Measurements from ENCODE around the gene PRR14.
A peak's percentile ranks its signal among the peaks of the same experiment; 100 is the strongest.
"Not testable (repeated sequence)": the region's sequence is repeated elsewhere in the genome, so short reads cannot be mapped to it uniquely, and the experiment has no call there.

The PRR14 gene

DNA sequence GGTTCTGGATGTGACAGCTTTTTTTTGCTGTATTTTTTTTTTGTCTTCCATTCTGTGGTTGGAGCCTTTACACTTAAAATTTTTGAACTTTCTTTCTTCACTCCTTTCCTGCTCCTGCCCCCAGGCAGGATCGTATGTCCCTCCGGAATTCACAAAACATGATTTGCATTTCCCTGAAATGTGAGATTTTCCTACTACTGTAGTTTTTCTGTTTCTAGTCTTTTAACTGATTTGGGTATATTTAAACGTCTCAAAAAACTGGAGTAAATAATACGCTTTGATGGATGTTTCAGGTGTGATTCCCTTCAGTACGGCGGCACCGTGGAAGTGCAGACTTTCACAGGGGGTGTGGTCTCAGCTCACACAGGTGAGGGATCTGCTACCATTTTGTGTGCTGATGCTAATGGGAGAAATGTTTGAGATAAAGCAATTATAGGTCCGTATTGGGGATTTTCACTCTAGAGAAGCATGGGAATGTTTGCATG, 48.9 kb downstream of the PRR14 start:
- peak overlapping the region; percentile 98 for H3K4me2 ChIP-seq (ENCODE audit: low read depth, low read length, poor library complexity, severe bottlenecking)
- peaks cover 4% of the 10 kb centered on the region for H3K27me3 ChIP-seq (ENCODE audit: insufficient read depth, low read length, poor library complexity, severe bottlenecking)
- peaks cover 4% of the 10 kb centered on the region for H3F3A ChIP-seq (ENCODE audit: low read depth)
- H3K9ac ChIP-seq (ENCODE audit: low read depth, low read length, poor library complexity, severe bottlenecking) = peak overlapping the region; percentile 100
- H3K9me2 ChIP-seq (replicated peaks; ENCODE audit: low read depth, low read length) = no peaks in the 10 kb centered on the region
- peaks cover 28% of the 10 kb centered on the region for H3K4me1 ChIP-seq (ENCODE audit: insufficient read depth, low read length, poor library complexity, severe bottlenecking)
- H3K79me2 ChIP-seq (ENCODE audit: insufficient read depth, low read length) = peaks cover 49% of the 10 kb centered on the region
- H3K36me3 ChIP-seq (ENCODE audit: insufficient read depth, low read length) = peaks cover 35% of the 10 kb centered on the region
- no peaks in the 10 kb centered on the region for H3K9me3 ChIP-seq (ENCODE audit: insufficient read depth, low read depth, low read length)
- TF ChIP-seq EZH2phosphoT487 (IDR thresholded peaks at IDR 0.05; ENCODE audit: borderline replicate concordance) (no peak), CTCF (conservative IDR thresholded peaks at IDR 0.05; ENCODE audit: low read length) (no peak)
- H4K20me1 ChIP-seq (ENCODE audit: insufficient read depth, low read length, poor library complexity, severe bottlenecking) = peaks cover 28% of the 10 kb centered on the region
- H2AFZ ChIP-seq (ENCODE audit: low read length) = no peak overlapping the region
- H3K4me3 ChIP-seq (ENCODE audit: low read length, poor library complexity, severe bottlenecking) = peak overlapping the region; percentile 93

DNA sequence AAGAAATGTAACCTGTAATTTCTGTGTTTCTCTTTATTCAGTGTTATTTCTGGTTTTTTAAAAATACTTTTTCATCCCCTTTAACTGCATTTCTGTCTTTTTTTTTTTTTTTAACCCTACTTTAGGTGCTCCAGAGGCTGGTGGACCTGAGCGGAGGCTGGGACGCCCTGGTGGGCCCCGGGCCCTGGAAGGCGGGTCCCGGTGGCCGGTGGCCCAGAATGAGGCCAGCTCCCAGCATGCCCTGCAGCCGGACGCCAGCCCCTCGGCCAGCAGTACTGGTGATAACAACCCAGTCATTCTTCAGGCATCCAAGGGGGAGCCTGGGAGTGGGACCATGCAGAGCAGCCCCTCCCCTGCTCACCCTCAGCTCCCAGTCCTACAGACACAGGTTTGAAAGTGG, 49.7 kb downstream of the PRR14 start:
- peaks cover 28% of the 10 kb centered on the region for H4K20me1 ChIP-seq (ENCODE audit: insufficient read depth, low read length, poor library complexity, severe bottlenecking)
- peaks cover 4% of the 10 kb centered on the region for H3K27me3 ChIP-seq (ENCODE audit: insufficient read depth, low read length, poor library complexity, severe bottlenecking)
- H3K36me3 ChIP-seq (ENCODE audit: insufficient read depth, low read length) = peaks cover 40% of the 10 kb centered on the region
- H3F3A ChIP-seq (ENCODE audit: low read depth) = peaks cover 4% of the 10 kb centered on the region
- H2AFZ ChIP-seq (ENCODE audit: low read length) = no peak overlapping the region
- H3K4me3 ChIP-seq (ENCODE audit: low read length, poor library complexity, severe bottlenecking) = peak overlapping the region; percentile 93
- no peaks in the 10 kb centered on the region for H3K9me2 ChIP-seq (replicated peaks; ENCODE audit: low read depth, low read length)
- TF ChIP-seq EZH2phosphoT487 (IDR thresholded peaks at IDR 0.05; ENCODE audit: borderline replicate concordance) (no peak), CTCF (conservative IDR thresholded peaks at IDR 0.05; ENCODE audit: low read length) (no peak)
- H3K4me2 ChIP-seq (ENCODE audit: low read depth, low read length, poor library complexity, severe bottlenecking) = peak overlapping the region; percentile 98
- peaks cover 28% of the 10 kb centered on the region for H3K4me1 ChIP-seq (ENCODE audit: insufficient read depth, low read length, poor library complexity, severe bottlenecking)
- no peaks in the 10 kb centered on the region for H3K9me3 ChIP-seq (ENCODE audit: insufficient read depth, low read depth, low read length)
- peaks cover 50% of the 10 kb centered on the region for H3K79me2 ChIP-seq (ENCODE audit: insufficient read depth, low read length)
- H3K9ac ChIP-seq (ENCODE audit: low read depth, low read length, poor library complexity, severe bottlenecking) = peak overlapping the region; percentile 100

DNA sequence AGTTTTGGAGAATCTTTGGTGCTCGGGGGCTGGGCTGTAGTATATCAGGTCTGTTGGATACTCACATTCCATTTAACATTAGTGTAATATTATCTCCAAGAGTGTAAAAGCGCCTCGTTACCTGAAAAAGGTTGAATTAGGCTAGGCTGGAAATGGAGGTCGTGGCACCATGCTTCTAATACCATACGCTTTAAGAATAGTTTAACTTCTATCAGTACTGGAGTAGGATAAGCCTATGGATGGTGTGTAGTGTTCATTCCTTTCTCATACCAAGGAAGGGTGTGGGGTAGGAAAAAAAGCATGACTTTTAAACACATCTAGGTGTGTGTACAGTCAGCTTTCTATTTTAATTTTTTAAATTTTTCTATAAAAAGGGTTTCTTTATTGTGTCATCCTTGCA, 50.2 kb downstream of the PRR14 start:
- TF ChIP-seq CTCF (conservative IDR thresholded peaks at IDR 0.05; ENCODE audit: low read length) (no peak), EZH2phosphoT487 (IDR thresholded peaks at IDR 0.05; ENCODE audit: borderline replicate concordance) (no peak)
- peaks cover 4% of the 10 kb centered on the region for H3F3A ChIP-seq (ENCODE audit: low read depth)
- H3K36me3 ChIP-seq (ENCODE audit: insufficient read depth, low read length) = peaks cover 43% of the 10 kb centered on the region
- H3K4me1 ChIP-seq (ENCODE audit: insufficient read depth, low read length, poor library complexity, severe bottlenecking) = peaks cover 28% of the 10 kb centered on the region
- H3K4me2 ChIP-seq (ENCODE audit: low read depth, low read length, poor library complexity, severe bottlenecking) = peak overlapping the region; percentile 98
- H3K79me2 ChIP-seq (ENCODE audit: insufficient read depth, low read length) = peaks cover 50% of the 10 kb centered on the region
- no peaks in the 10 kb centered on the region for H3K9me3 ChIP-seq (ENCODE audit: insufficient read depth, low read depth, low read length)
- H3K27me3 ChIP-seq (ENCODE audit: insufficient read depth, low read length, poor library complexity, severe bottlenecking) = peaks cover 4% of the 10 kb centered on the region
- peak overlapping the region; percentile 100 for H3K9ac ChIP-seq (ENCODE audit: low read depth, low read length, poor library complexity, severe bottlenecking)
- H2AFZ ChIP-seq (ENCODE audit: low read length) = no peak overlapping the region
- H3K9me2 ChIP-seq (replicated peaks; ENCODE audit: low read depth, low read length) = no peaks in the 10 kb centered on the region
- H3K4me3 ChIP-seq (ENCODE audit: low read length, poor library complexity, severe bottlenecking) = peak overlapping the region; percentile 93
- H4K20me1 ChIP-seq (ENCODE audit: insufficient read depth, low read length, poor library complexity, severe bottlenecking) = peaks cover 28% of the 10 kb centered on the region

DNA sequence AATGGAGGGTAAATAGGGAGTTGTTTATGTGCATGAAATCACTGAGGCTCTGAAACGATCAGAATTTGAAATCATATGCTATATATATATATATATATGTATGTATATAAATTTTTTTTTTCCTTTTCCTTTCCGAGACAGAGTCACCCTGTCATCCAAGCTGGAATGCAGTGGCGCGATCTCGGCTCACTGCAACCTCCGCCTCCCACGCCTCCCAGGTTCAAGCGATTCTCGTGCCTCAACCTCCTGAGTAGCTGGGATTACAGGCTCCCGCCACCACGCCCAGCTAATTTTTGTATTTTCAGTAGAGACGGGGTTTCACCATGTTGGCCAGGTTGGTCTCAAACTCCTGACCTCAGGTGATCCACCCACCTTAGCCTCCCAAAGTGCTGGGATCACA, 52.3 kb downstream of the PRR14 start:
- not testable (repeated sequence) for H3K4me3 ChIP-seq (ENCODE audit: low read length, poor library complexity, severe bottlenecking); H3K9me2 ChIP-seq (replicated peaks; ENCODE audit: low read depth, low read length); H3K9me3 ChIP-seq (ENCODE audit: insufficient read depth, low read depth, low read length); H3K4me2 ChIP-seq (ENCODE audit: low read depth, low read length, poor library complexity, severe bottlenecking); H2AFZ ChIP-seq (ENCODE audit: low read length); H3K27me3 ChIP-seq (ENCODE audit: insufficient read depth, low read length, poor library complexity, severe bottlenecking); H3K9ac ChIP-seq (ENCODE audit: low read depth, low read length, poor library complexity, severe bottlenecking); H3F3A ChIP-seq (ENCODE audit: low read depth)
- H3K79me2 ChIP-seq (ENCODE audit: insufficient read depth, low read length) = peaks cover 58% of the 10 kb centered on the region
- peaks cover 28% of the 10 kb centered on the region for H4K20me1 ChIP-seq (ENCODE audit: insufficient read depth, low read length, poor library complexity, severe bottlenecking)
- peaks cover 20% of the 10 kb centered on the region for H3K4me1 ChIP-seq (ENCODE audit: insufficient read depth, low read length, poor library complexity, severe bottlenecking)
- H3K36me3 ChIP-seq (ENCODE audit: insufficient read depth, low read length) = peaks cover 64% of the 10 kb centered on the region

All from Loucy (cell line).